GM13976 (cell line): ENCODE data around the gene TMEM123.

Experiments
- DNase-seq: peaks from one replicate; pipeline ENCODE4 v3.0.0; 2012; ENCODE audit warnings: low spot score
- CTCF ChIP-seq: IDR thresholded peaks from 2 replicates; pipeline ENCODE4 v1.5.1; 2012; ENCODE audit warnings: borderline replicate concordance, mild to moderate bottlenecking; ENCODE audit not compliant: insufficient read depth; ENCODE audit errors: extremely low read depth, missing control alignments, control extremely low read depth
- in situ Hi-C: fragments of 300-500 bp; cut with MboI; formaldehyde crosslinking; loops from one replicate; pipeline ENCODE4 v1.12.0; 2022; ENCODE audit warnings: low sequenced_read_pairs, mixed read lengths, inconsistent platforms; ENCODE audit not compliant: unreplicated experiment

Gene TMEM123

DNA sequence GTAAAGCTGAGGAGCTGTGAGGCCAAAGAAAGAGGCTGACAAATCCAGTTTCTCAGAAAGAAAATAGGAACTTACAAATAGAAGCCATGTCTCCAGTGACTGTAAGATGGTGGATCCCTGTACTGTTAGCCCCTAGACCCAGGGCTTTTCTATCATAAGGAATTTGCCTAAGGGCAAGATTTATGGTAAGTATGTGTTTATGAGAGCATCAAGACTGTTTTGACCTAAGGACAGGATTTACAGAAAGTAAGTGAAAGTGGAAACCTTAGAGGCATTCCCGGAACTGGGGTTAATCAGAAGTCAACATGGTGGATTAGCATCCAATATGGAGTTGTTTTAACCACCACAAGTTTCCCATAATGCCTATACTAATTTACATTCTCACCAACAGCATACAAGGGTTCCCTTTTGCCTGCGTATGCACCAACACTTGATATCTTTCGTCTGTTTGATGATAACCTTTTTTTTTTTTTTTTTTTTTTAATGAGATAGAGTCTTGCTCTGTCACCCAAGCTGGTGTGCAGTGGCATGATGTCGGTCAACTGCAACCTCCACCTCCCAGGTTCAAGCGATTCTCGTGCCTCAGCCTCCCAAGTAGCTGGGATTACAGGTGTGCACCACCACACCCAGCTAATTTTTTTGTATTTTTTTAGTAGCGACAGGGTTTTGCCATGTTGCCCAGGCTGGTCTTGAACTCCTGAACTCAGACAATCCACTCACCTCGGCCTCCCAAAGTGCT, 65.4 kb downstream of the TMEM123 start:
- no peak for TF ChIP-seq CTCF
- in situ Hi-C loops = loop anchor here (25.0 kb wide), 1 partner anchor 100 kb away; no protein-coding TSS in a partner anchor
- DNase-seq = no peak

DNA sequence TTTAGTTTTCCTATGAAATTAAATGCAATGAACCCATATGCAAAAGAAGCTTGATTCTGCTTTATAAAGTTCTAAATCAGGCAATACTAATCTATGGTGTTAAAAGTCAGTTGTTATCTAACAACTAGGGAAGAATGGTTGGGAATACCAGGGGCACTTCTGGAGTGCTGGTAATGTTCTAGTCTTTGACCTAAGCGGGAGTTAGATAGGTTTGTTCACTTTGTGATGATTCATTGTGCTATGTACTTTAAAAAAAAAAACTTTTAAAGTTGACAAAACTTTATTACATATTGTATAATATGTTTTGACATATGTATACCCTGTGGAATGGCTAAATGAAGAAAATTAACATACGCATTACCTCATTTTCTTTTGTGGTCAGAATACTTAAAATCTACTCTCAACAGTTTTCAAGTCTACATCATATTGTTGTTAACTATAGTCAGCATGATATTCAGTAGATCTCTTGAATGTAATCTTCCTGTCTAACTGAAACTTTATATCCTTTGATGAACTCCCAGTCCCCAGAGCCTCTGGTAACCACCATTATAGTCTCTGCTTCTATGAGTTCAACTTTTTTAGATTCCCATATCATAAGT, 66.3 kb downstream of the TMEM123 start:
- no peak for TF ChIP-seq CTCF
- no peak for DNase-seq
- in situ Hi-C loops = loop anchor here (25.0 kb wide), 1 partner anchor 101 kb away; no protein-coding TSS in a partner anchor

DNA sequence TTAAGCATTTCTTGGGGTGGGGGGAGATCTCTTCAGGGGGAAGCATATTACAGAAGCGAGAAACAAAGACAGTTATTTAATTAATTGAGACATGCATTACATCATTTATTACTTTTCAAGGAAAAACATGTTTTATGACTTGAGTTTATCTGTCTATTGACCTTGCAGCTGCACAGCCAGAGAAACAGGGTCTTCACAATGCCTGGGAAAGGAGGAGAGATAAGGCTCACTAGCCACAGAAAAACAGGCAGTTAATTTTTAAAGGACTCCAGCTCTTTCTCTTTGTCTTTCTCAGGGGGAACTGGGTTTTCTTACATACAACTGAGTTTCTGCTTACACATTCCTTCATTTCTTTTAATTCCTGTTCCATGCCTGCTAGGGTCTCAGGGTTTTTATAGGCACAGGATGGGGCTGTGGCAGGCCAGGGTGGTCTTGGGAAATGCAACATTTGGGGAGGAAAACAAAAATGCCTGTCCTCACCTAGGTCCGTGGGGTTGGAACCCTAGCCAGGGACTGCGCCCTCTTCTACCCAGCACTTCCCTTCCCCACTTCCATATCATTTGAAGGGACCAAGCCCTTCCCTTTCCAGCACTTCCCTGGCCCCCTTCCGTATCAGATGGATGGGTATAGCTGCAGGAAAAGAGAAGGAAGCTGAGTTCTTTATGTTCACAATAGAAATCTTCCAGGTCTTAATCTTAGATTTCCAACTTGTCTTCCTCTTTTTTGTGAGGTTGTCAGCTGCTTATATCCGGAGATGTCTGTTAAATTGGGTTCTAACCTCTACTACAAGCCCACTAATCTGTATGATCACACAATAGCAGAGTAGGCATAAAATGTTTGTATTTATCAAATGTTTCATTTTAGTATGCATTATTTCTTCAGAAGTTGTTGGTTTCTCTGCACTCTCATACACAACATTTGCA, 67.2 kb downstream of the TMEM123 start:
- DNase-seq = no peak
- TF ChIP-seq CTCF = no peak
- in situ Hi-C loops = loop anchor here (25.0 kb wide), 1 partner anchor 102 kb away; no protein-coding TSS in a partner anchor

- no peak for TF ChIP-seq CTCF
- DNase-seq = no peak
- in situ Hi-C loops = loop anchor here (25.0 kb wide), 1 partner anchor 103 kb away; no protein-coding TSS in a partner anchor
Measured at GRCh38 chr11:102384419-102385079, 68.0 kb downstream of the TMEM123 start.

DNA sequence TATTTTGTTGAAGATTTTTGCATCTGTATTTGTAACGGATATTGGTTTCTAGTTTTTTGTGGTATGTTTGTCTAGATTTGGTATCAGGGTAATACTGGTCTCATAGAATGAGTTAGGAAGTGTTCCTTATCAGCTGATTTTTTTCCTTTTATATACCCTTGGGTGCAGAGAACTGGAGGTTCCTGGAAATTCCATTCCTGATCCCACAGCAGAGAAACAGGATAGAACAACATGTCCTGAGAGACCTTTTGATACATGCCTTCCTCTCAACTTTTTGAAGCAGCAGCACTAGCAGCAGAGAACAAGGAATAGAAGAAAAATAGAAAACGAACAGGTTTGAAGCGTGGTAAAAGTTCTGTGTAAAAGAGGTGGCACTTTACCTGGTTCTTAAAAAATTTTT, 68.7 kb downstream of the TMEM123 start:
- no peak for TF ChIP-seq CTCF
- in situ Hi-C loops = loop anchor here (25.0 kb wide), 1 partner anchor 103 kb away; no protein-coding TSS in a partner anchor
- DNase-seq = no peak
